DOHH2 (cell line): ENCODE results near the gene SMG6.

Experiments
- H3F3A ChIP-seq: fragments of 200-600 bp; sonication (generic), shearing (Covaris generic); 2 replicates; pipeline ENCODE4 v1.6.0; 2016; ENCODE audit warnings: antibody characterized with exemption, mild to moderate bottlenecking; ENCODE audit not compliant: control insufficient read depth, insufficient read depth
- H3K27ac ChIP-seq: fragments of 200-600 bp; sonication (generic); 2 replicates; pipeline ENCODE4 v1.5.1; 2014; ENCODE audit warnings: low read depth, mild to moderate bottlenecking, low read length, moderate library complexity
- H3K27me3 ChIP-seq: fragments of 200-600 bp; sonication (generic); 2 replicates; pipeline ENCODE4 v1.6.1; 2014; ENCODE audit warnings: mild to moderate bottlenecking, low read length, mixed read lengths; ENCODE audit not compliant: control insufficient read depth
- H3K36me3 ChIP-seq: fragments of 200-600 bp; sonication (generic); 2 replicates; pipeline ENCODE4 v1.6.1; 2014; ENCODE audit warnings: mild to moderate bottlenecking, low read length, moderate library complexity, mixed read lengths; ENCODE audit not compliant: control insufficient read depth
- H3K4me1 ChIP-seq: fragments of 200-600 bp; sonication (generic); 2 replicates; pipeline ENCODE4 v1.6.1; 2014; ENCODE audit warnings: mild to moderate bottlenecking, low read length, mixed read lengths; ENCODE audit not compliant: control insufficient read depth
- H3K4me2 ChIP-seq: fragments of 200-600 bp; sonication (generic); 2 replicates; pipeline ENCODE4 v1.6.0; 2014; ENCODE audit warnings: mild to moderate bottlenecking, low read length, moderate library complexity
- H3K4me3 ChIP-seq: fragments of 200-600 bp; sonication (generic); 2 replicates; pipeline ENCODE4 v1.5.1; 2014; ENCODE audit warnings: mild to moderate bottlenecking, low read length, mixed read lengths
- H3K79me2 ChIP-seq: fragments of 200-600 bp; sonication (generic); 2 replicates; pipeline ENCODE4 v1.6.1; 2014; ENCODE audit warnings: mild to moderate bottlenecking, low read length, mixed read lengths; ENCODE audit not compliant: control insufficient read depth
- H3K9me2 ChIP-seq: fragments of 200-600 bp; sonication (generic); replicated peaks from 2 replicates; pipeline ENCODE4 v1.6.1; 2014; ENCODE audit warnings: mild to moderate bottlenecking, low read length, mixed read lengths; ENCODE audit not compliant: control insufficient read depth
- H3K9me3 ChIP-seq: fragments of 200-600 bp; sonication (generic); 2 replicates; pipeline ENCODE4 v1.6.1; 2014; ENCODE audit warnings: antibody characterized with exemption, low read length, mixed read lengths; ENCODE audit not compliant: control insufficient read depth, insufficient read depth
- H4K20me1 ChIP-seq: fragments of 200-600 bp; sonication (generic); 2 replicates; pipeline ENCODE4 v1.6.0; 2014; ENCODE audit warnings: low read depth, mild to moderate bottlenecking, antibody characterized with exemption, low read length, moderate library complexity; ENCODE audit not compliant: control insufficient read depth, insufficient read depth
- CTCF ChIP-seq: fragments of 200-600 bp; sonication (generic); IDR thresholded peaks from one replicate; pipeline ENCODE4 v1.5.1; 2014; ENCODE audit warnings: antibody characterized with exemption, mild to moderate bottlenecking, low read depth, low read length; ENCODE audit not compliant: poor library complexity, severe bottlenecking
- EZH2phosphoT487 ChIP-seq: fragments of 200-600 bp; sonication (generic); IDR thresholded peaks from 2 replicates; pipeline ENCODE4 v1.6.1; 2017; ENCODE audit warnings: borderline replicate concordance, mild to moderate bottlenecking, antibody characterized with exemption, low read length, moderate library complexity, mixed read lengths

SMG6 gene

GRCh38 chr17:2282297-2282873 lies 21.2 kb downstream of the SMG6 start:
- Histone ChIP-seq H3K27me3 (no peaks in the 10 kb centered on the region), H4K20me1 (peaks cover 4% of the 10 kb centered on the region; the same call in 1 of the 2 replicates), H3K27ac (no peak overlapping the region), H3K4me1 (no peaks in the 10 kb centered on the region), H3K36me3 (peaks cover 62% of the 10 kb centered on the region), H3K4me3 (no peak overlapping the region), H3K4me2 (no peak overlapping the region), H3K79me2 (no peaks in the 10 kb centered on the region), H3K9me2 (no peaks in the 10 kb centered on the region), H3F3A (peaks cover 13% of the 10 kb centered on the region; the same call in 1 of the 2 replicates), H3K9me3 (no peaks in the 10 kb centered on the region)
- TF ChIP-seq EZH2phosphoT487 = no peak
- peak; percentile 65 for TF ChIP-seq CTCF

- TF ChIP-seq CTCF (no peak), EZH2phosphoT487 (no peak)
- Histone ChIP-seq H3K27ac (no peak overlapping the region), H3K9me3 (no peaks in the 10 kb centered on the region), H3K79me2 (no peaks in the 10 kb centered on the region), H3K4me3 (no peak overlapping the region), H3K36me3 (peaks cover 55% of the 10 kb centered on the region), H3K27me3 (no peaks in the 10 kb centered on the region), H3F3A (peaks cover 9% of the 10 kb centered on the region; the same call in 1 of the 2 replicates), H4K20me1 (peaks cover 4% of the 10 kb centered on the region; the same call in 1 of the 2 replicates), H3K4me2 (no peak overlapping the region), H3K9me2 (no peaks in the 10 kb centered on the region), H3K4me1 (no peaks in the 10 kb centered on the region)
Observed at GRCh38 chr17:2279707-2280106, 23.9 kb downstream of the SMG6 start.

- H3K27ac ChIP-seq = no peak overlapping the region
- H3K4me3 ChIP-seq = no peak overlapping the region
- no peaks in the 10 kb centered on the region for H3F3A ChIP-seq
- no peaks in the 10 kb centered on the region for H3K9me3 ChIP-seq
- H3K9me2 ChIP-seq = no peaks in the 10 kb centered on the region
- TF ChIP-seq EZH2phosphoT487 (no peak), CTCF (no peak)
- peaks cover 4% of the 10 kb centered on the region; the same call in 1 of the 2 replicates for H4K20me1 ChIP-seq
- no peaks in the 10 kb centered on the region for H3K27me3 ChIP-seq
- H3K79me2 ChIP-seq = no peaks in the 10 kb centered on the region
- H3K4me2 ChIP-seq = no peak overlapping the region
- no peaks in the 10 kb centered on the region for H3K4me1 ChIP-seq
- H3K36me3 ChIP-seq = peaks cover 37% of the 10 kb centered on the region
Observed at GRCh38 chr17:2277429-2278170, 26.0 kb downstream of the SMG6 start.
